Measurements from ENCODE around the gene COTL1.

Gene COTL1

GRCh38 chr16:84594725-84595038, 23.2 kb downstream of the COTL1 start:
- no peak for DNase-seq

- DNase-seq, result no peak
Measured at GRCh38 chr16:84593825-84594724, 23.8 kb downstream of the COTL1 start.

GRCh38 chr16:84592718-84593117, 25.2 kb downstream of the COTL1 start:
- DNase-seq, result no peak

GRCh38 chr16:84589975-84590719, 27.7 kb downstream of the COTL1 start:
- no peak for DNase-seq

- no peak for DNase-seq
Measured at GRCh38 chr16:84588991-84589390, 28.9 kb downstream of the COTL1 start.

- DNase-seq, result no peak
Measured at GRCh38 chr16:84585886-84586285, 32.0 kb downstream of the COTL1 start.

- no peak for DNase-seq
Measured at GRCh38 chr16:84585467-84585866, 32.4 kb downstream of the COTL1 start.

GRCh38 chr16:84584678-84585077, 33.2 kb downstream of the COTL1 start:
- DNase-seq, result no peak

GRCh38 chr16:84583995-84584394, 33.9 kb downstream of the COTL1 start:
- DNase-seq, result no peak

GRCh38 chr16:84582958-84583516, 34.8 kb downstream of the COTL1 start:
- no peak for DNase-seq

GRCh38 chr16:84581158-84581557, 36.7 kb downstream of the COTL1 start:
- DNase-seq, result no peak

- DNase-seq, result no peak
Measured at GRCh38 chr16:84579936-84580335, 37.9 kb downstream of the COTL1 start.

GRCh38 chr16:84578538-84579126, 39.2 kb downstream of the COTL1 start:
- no peak for DNase-seq

- no peak for DNase-seq
Measured at GRCh38 chr16:84577034-84577803, 40.7 kb downstream of the COTL1 start.

GRCh38 chr16:84575914-84576313, 42.0 kb downstream of the COTL1 start:
- no peak for DNase-seq

- DNase-seq, result no peak
Measured at GRCh38 chr16:84574191-84574590, 43.7 kb downstream of the COTL1 start.

- no peak for DNase-seq
Measured at GRCh38 chr16:84572096-84572495, 45.8 kb downstream of the COTL1 start.

- no peak for DNase-seq
Measured at GRCh38 chr16:84571506-84571905, 46.4 kb downstream of the COTL1 start.

- DNase-seq, result no peak
Measured at GRCh38 chr16:84570739-84571403, 47.0 kb downstream of the COTL1 start.

GRCh38 chr16:84569382-84569987, 48.4 kb downstream of the COTL1 start:
- no peak for DNase-seq

GRCh38 chr16:84568066-84568465, 49.8 kb downstream of the COTL1 start:
- DNase-seq, result no peak
